Right lobe of liver (tissue), 4 donors: Measurements from ENCODE around the gene RBP4.

Experiments
- CTCF ChIP-seq, 4 donors: fragments of 200-600 bp in 3 of 4; fragments of 450-650 bp in 1 of 4; IDR thresholded peaks; one replicate each; pipeline versions ENCODE4 v1.5.1 to v1.8.0; 2016 to 2022; ENCODE audit warnings: antibody characterized with exemption in 4 of 4, mild to moderate bottlenecking in 2 of 4
- POLR2A ChIP-seq: fragments of 450-650 bp; IDR thresholded peaks from one replicate; pipeline ENCODE4 v1.6.1; 2017; ENCODE audit warnings: antibody characterized with exemption, mild to moderate bottlenecking
- donor health status: DM: no; HTN: no; CAD: no.
- donor health status: DM: no; HTN: no; CAD: no.
- donor health status: DM: no; HTN: yes; CAD: no.

- no peak for TF ChIP-seq CTCF (IDR thresholded peaks at IDR 0.05)
- TF ChIP-seq POLR2A: no peak
Observed at GRCh38 chr10:93614101-93614825, 13.2 kb upstream of the RBP4 start.
